Mesenchymal stem cell (in vitro differentiated cells and primary cell): ENCODE data around the gene SAP30L.

Experiments used
- DNase-seq: peaks from one replicate; pipeline ENCODE4 v3.0.0-alpha.2; 2013
- H2AFZ ChIP-seq: one replicate; pipeline ENCODE4 v1.6.1; 2013; ENCODE audit warnings: low read depth, mild to moderate bottlenecking, control low read depth, inconsistent platforms, low read length, moderate library complexity
- H2AK5ac ChIP-seq: 2 replicates; pipeline ENCODE4 v1.6.1; 2013; ENCODE audit warnings: low read length, moderate library complexity, mild to moderate bottlenecking, inconsistent platforms; ENCODE audit not compliant: severe bottlenecking
- H2BK120ac ChIP-seq: one replicate; pipeline ENCODE4 v1.6.1; 2013; ENCODE audit warnings: low read depth, mild to moderate bottlenecking, inconsistent platforms, low read length, moderate library complexity
- H2BK12ac ChIP-seq, 2 experiments: one replicate each; pipeline ENCODE4 v1.6.1; 2013; ENCODE audit warnings: inconsistent platforms in 2 of 2, low read length in 2 of 2, mild to moderate bottlenecking in 2 of 2, moderate library complexity in 2 of 2, control low read depth in 1 of 2
- H2BK15ac ChIP-seq: one replicate; pipeline ENCODE4 v1.6.1; 2013; ENCODE audit warnings: mild to moderate bottlenecking, low read depth, inconsistent platforms; ENCODE audit not compliant: poor library complexity, severe bottlenecking
- H2BK5ac ChIP-seq: 2 replicates; pipeline ENCODE4 v1.6.1; 2013; ENCODE audit warnings: low read depth, mild to moderate bottlenecking, low read length, control low read depth, inconsistent platforms; ENCODE audit not compliant: poor library complexity, severe bottlenecking
- H3K14ac ChIP-seq, 2 experiments: one replicate each; pipeline ENCODE4 v1.6.1; 2013; ENCODE audit warnings: inconsistent platforms in 2 of 2, low read length in 2 of 2, control low read depth in 1 of 2, mild to moderate bottlenecking in 1 of 2, moderate library complexity in 1 of 2
- H3K18ac ChIP-seq, 2 experiments: one replicate each; pipeline ENCODE4 v1.6.1; 2013; ENCODE audit warnings: inconsistent platforms in 2 of 2, low read length in 2 of 2, control low read depth in 1 of 2, low read depth in 1 of 2, mild to moderate bottlenecking in 1 of 2
- H3K23ac ChIP-seq, 2 experiments: one replicate each; pipeline ENCODE4 v1.6.1; 2013; ENCODE audit warnings: inconsistent platforms in 2 of 2, low read length in 2 of 2, mild to moderate bottlenecking in 2 of 2, moderate library complexity in 2 of 2, control low read depth in 1 of 2
- H3K27ac ChIP-seq: 2 replicates; pipeline ENCODE4 v1.5.1; 2013; ENCODE audit warnings: mild to moderate bottlenecking, moderate library complexity, low read length, control low read depth, inconsistent platforms; ENCODE audit not compliant: poor library complexity, severe bottlenecking
- H3K27me3 ChIP-seq, 2 experiments: 2 replicates each; pipeline versions ENCODE4 v1.6.1 to v1.7.0; 2013; ENCODE audit warnings: low read length in 2 of 2, mild to moderate bottlenecking in 2 of 2, moderate library complexity in 2 of 2, control low read depth in 1 of 2, inconsistent platforms in 1 of 2; ENCODE audit not compliant: control insufficient read depth in 1 of 2, insufficient read depth in 1 of 2
- H3K36me3 ChIP-seq, 2 experiments: 2 replicates each; pipeline versions ENCODE4 v1.6.1 to v1.7.0; 2013; ENCODE audit warnings: low read length in 2 of 2, control low read depth in 1 of 2, inconsistent platforms in 1 of 2, low read depth in 1 of 2, mild to moderate bottlenecking in 1 of 2; ENCODE audit not compliant: insufficient read depth in 2 of 2, control insufficient read depth in 1 of 2
- H3K4ac ChIP-seq, 2 experiments: one replicate each; pipeline ENCODE4 v1.6.1; 2013; ENCODE audit warnings: inconsistent platforms in 2 of 2, low read length in 2 of 2, mild to moderate bottlenecking in 2 of 2, moderate library complexity in 2 of 2, control low read depth in 1 of 2, low read depth in 1 of 2
- H3K4me1 ChIP-seq: 2 replicates; pipeline ENCODE4 v1.6.1; 2013; ENCODE audit warnings: low read depth, low read length, control low read depth; ENCODE audit not compliant: control insufficient read depth, insufficient read depth
- H3K4me2 ChIP-seq: 2 replicates; pipeline ENCODE4 v1.6.1; 2013; ENCODE audit warnings: low read length, mild to moderate bottlenecking, inconsistent platforms; ENCODE audit not compliant: poor library complexity, severe bottlenecking
- H3K4me3 ChIP-seq, 2 experiments: 2 replicates each; pipeline versions ENCODE4 v1.5.1 to v1.7.0; 2013; ENCODE audit warnings: low read length in 2 of 2, mild to moderate bottlenecking in 2 of 2, control low read depth in 1 of 2, low read depth in 1 of 2; ENCODE audit not compliant: insufficient read depth in 1 of 2
- H3K79me1 ChIP-seq: replicated peaks from 2 replicates; pipeline ENCODE4 v1.6.1; 2013; ENCODE audit warnings: mild to moderate bottlenecking, control low read depth, low read length, inconsistent platforms; ENCODE audit not compliant: poor library complexity, severe bottlenecking
- H3K9ac ChIP-seq: 2 replicates; pipeline ENCODE4 v1.7.0; 2013; ENCODE audit warnings: mild to moderate bottlenecking, low read length, moderate library complexity
- H3K9me3 ChIP-seq: 2 replicates; pipeline ENCODE4 v1.7.0; 2013; ENCODE audit warnings: mild to moderate bottlenecking, low read length; ENCODE audit not compliant: control insufficient read depth
- H4K8ac ChIP-seq: one replicate; pipeline ENCODE4 v1.6.1; 2013; ENCODE audit warnings: inconsistent platforms, mild to moderate bottlenecking, low read length, moderate library complexity
- H4K91ac ChIP-seq: one replicate; pipeline ENCODE4 v1.6.1; 2013; ENCODE audit warnings: mild to moderate bottlenecking, low read length, inconsistent platforms
- WGBS: methylation state at CpG from one replicate; pipeline ENCODE4 v1.1.7; 2013; ENCODE audit warnings: mixed read lengths; 5-methylcytosine and 5-hydroxymethylcytosine counted together

The SAP30L gene

GRCh38 chr5:154498591-154498990 lies 52.8 kb downstream of the SAP30L start:
- no peak overlapping the region for H3K27ac ChIP-seq
- H2AFZ ChIP-seq = no peak overlapping the region
- H3K4ac ChIP-seq = no peak overlapping the region
- peaks cover 46 to 81% of the 10 kb centered on the region in 2 experiments for H3K27me3 ChIP-seq
- H3K14ac ChIP-seq = no peak overlapping the region
- no peak overlapping the region for H2BK120ac ChIP-seq
- H2BK12ac ChIP-seq = no peak overlapping the region
- H4K91ac ChIP-seq = no peak overlapping the region
- no peak overlapping the region for H3K18ac ChIP-seq
- no peak overlapping the region for H3K9ac ChIP-seq
- no peaks in the 10 kb centered on the region for H3K79me1 ChIP-seq
- no peaks in the 10 kb centered on the region for H3K9me3 ChIP-seq
- H2BK5ac ChIP-seq = no peak overlapping the region
- H3K4me3 ChIP-seq = no peak overlapping the region
- H4K8ac ChIP-seq = no peak overlapping the region
- no peaks in the 10 kb centered on the region for H3K4me1 ChIP-seq
- no peak overlapping the region for H3K23ac ChIP-seq
- no peak overlapping the region for H3K4me2 ChIP-seq
- 76% methylated on average over 1 of the region's 1 CpG for WGBS
- H2BK15ac ChIP-seq = no peak overlapping the region
- H2AK5ac ChIP-seq = no peak overlapping the region
- DNase-seq = no peak
- no peaks in the 10 kb centered on the region for H3K36me3 ChIP-seq

- Histone ChIP-seq H3K23ac (no peak overlapping the region), H3K27me3 (peaks cover 42 to 77% of the 10 kb centered on the region in 2 experiments), H3K4ac (no peak overlapping the region), H4K8ac (no peak overlapping the region), H2AK5ac (no peak overlapping the region), H2BK120ac (no peak overlapping the region), H3K9me3 (no peaks in the 10 kb centered on the region), H4K91ac (no peak overlapping the region), H3K4me2 (no peak overlapping the region), H3K36me3 (no peaks in the 10 kb centered on the region), H3K4me3 (no peak overlapping the region), H3K18ac (no peak overlapping the region), H2AFZ (no peak overlapping the region), H3K27ac (no peak overlapping the region), H3K9ac (no peak overlapping the region), H3K4me1 (no peaks in the 10 kb centered on the region), H2BK5ac (no peak overlapping the region), H3K14ac (no peak overlapping the region), H2BK15ac (no peak overlapping the region), H2BK12ac (no peak overlapping the region), H3K79me1 (no peaks in the 10 kb centered on the region)
- WGBS = 61% methylated on average over 2 of the region's 2 CpGs
- DNase-seq = no peak
These were observed 53.2 kb downstream of the SAP30L start for GRCh38 chr5:154498994-154499393.

GRCh38 chr5:154501566-154501965 lies 55.8 kb downstream of the SAP30L start:
- Histone ChIP-seq H2BK120ac (no peak overlapping the region), H2AFZ (no peak overlapping the region)

GRCh38 chr5:154502180-154502579 lies 56.4 kb downstream of the SAP30L start:
- H3K27me3 ChIP-seq = peaks cover 52 to 61% of the 10 kb centered on the region in 2 experiments
- H3K27ac ChIP-seq = no peak overlapping the region
- WGBS = no CpG with 5 or more reads among the region's 1 CpG

More at GRCh38 chr5:154501566-154501965, 55.8 kb downstream of the SAP30L start:
- no peak overlapping the region for H4K91ac ChIP-seq
- no peak overlapping the region for H3K14ac ChIP-seq
- no peaks in the 10 kb centered on the region for H3K4me1 ChIP-seq
- no peak overlapping the region for H2AK5ac ChIP-seq
- no peak overlapping the region for H3K23ac ChIP-seq
- no peak overlapping the region for H3K4me3 ChIP-seq
- no peak overlapping the region for H3K27ac ChIP-seq
- H3K27me3 ChIP-seq = peaks cover 47 to 61% of the 10 kb centered on the region in 2 experiments
- H2BK5ac ChIP-seq = no peak overlapping the region
- no peak overlapping the region for H2BK15ac ChIP-seq
- H3K9me3 ChIP-seq = no peaks in the 10 kb centered on the region
- no peak overlapping the region for H4K8ac ChIP-seq
- H3K9ac ChIP-seq = no peak overlapping the region
- H3K79me1 ChIP-seq = no peaks in the 10 kb centered on the region
- H3K36me3 ChIP-seq = no peaks in the 10 kb centered on the region
- DNase-seq = no peak
- 27% methylated on average over 2 of the region's 2 CpGs for WGBS
- H3K18ac ChIP-seq = no peak overlapping the region
- no peak overlapping the region for H2BK12ac ChIP-seq
- no peak overlapping the region for H3K4ac ChIP-seq
- no peak overlapping the region for H3K4me2 ChIP-seq

More at GRCh38 chr5:154502180-154502579, 56.4 kb downstream of the SAP30L start:
- Histone ChIP-seq H3K9me3 (no peaks in the 10 kb centered on the region), H2BK120ac (no peak overlapping the region), H3K4me1 (no peaks in the 10 kb centered on the region), H2BK12ac (no peak overlapping the region), H3K36me3 (no peaks in the 10 kb centered on the region), H4K91ac (no peak overlapping the region), H2BK5ac (no peak overlapping the region), H3K23ac (no peak overlapping the region), H3K4ac (no peak overlapping the region), H2AFZ (no peak overlapping the region), H3K18ac (no peak overlapping the region), H4K8ac (no peak overlapping the region), H3K14ac (no peak overlapping the region), H3K4me3 (no peak overlapping the region), H3K4me2 (no peak overlapping the region), H3K9ac (no peak overlapping the region), H3K79me1 (no peaks in the 10 kb centered on the region), H2BK15ac (no peak overlapping the region), H2AK5ac (no peak overlapping the region)
- DNase-seq = no peak
